ENCODE results near the gene CDCP1.

The CDCP1 gene

GRCh38 chr3:45130476-45130875 is 15.7 kb downstream of the CDCP1 start:
- DNase-seq (ENCODE audit: low spot score) = no peak
- no peak for TF ChIP-seq CTCF (IDR thresholded peaks at IDR 0.05; ENCODE audit: borderline replicate concordance, control extremely low read depth, extremely low read depth, insufficient read depth, missing control alignments)
- in situ Hi-C loops (cut with MboI; ENCODE audit: low sequenced_read_pairs, unreplicated experiment) = no loop called here

GRCh38 chr3:45128950-45129349 is 17.2 kb downstream of the CDCP1 start:
- in situ Hi-C loops (cut with MboI; ENCODE audit: low sequenced_read_pairs, unreplicated experiment) = no loop called here

GRCh38 chr3:45127130-45127822 is 18.9 kb downstream of the CDCP1 start:
- no peak for TF ChIP-seq CTCF (IDR thresholded peaks at IDR 0.05; ENCODE audit: borderline replicate concordance, control extremely low read depth, extremely low read depth, insufficient read depth, missing control alignments)
- in situ Hi-C loops (cut with MboI; ENCODE audit: low sequenced_read_pairs, unreplicated experiment) = no loop called here
- DNase-seq (ENCODE audit: low spot score) = no peak

More at GRCh38 chr3:45128950-45129349, 17.2 kb downstream of the CDCP1 start:
- no peak for DNase-seq (ENCODE audit: low spot score)
- TF ChIP-seq CTCF (IDR thresholded peaks at IDR 0.05; ENCODE audit: borderline replicate concordance, control extremely low read depth, extremely low read depth, insufficient read depth, missing control alignments) = no peak

GRCh38 chr3:45126730-45127129 is 19.4 kb downstream of the CDCP1 start:
- in situ Hi-C loops (cut with MboI; ENCODE audit: low sequenced_read_pairs, unreplicated experiment) = no loop called here
- no peak for TF ChIP-seq CTCF (IDR thresholded peaks at IDR 0.05; ENCODE audit: borderline replicate concordance, control extremely low read depth, extremely low read depth, insufficient read depth, missing control alignments)
- no peak for DNase-seq (ENCODE audit: low spot score)

- no peak for TF ChIP-seq CTCF (IDR thresholded peaks at IDR 0.05; ENCODE audit: borderline replicate concordance, control extremely low read depth, extremely low read depth, insufficient read depth, missing control alignments)
- in situ Hi-C loops (cut with MboI; ENCODE audit: low sequenced_read_pairs, unreplicated experiment) = no loop called here
- DNase-seq (ENCODE audit: low spot score) = no peak
These were observed 20.6 kb downstream of the CDCP1 start for GRCh38 chr3:45125550-45126026.

GRCh38 chr3:45124956-45125355 is 21.2 kb downstream of the CDCP1 start:
- DNase-seq (ENCODE audit: low spot score) = no peak
- no peak for TF ChIP-seq CTCF (IDR thresholded peaks at IDR 0.05; ENCODE audit: borderline replicate concordance, control extremely low read depth, extremely low read depth, insufficient read depth, missing control alignments)
- in situ Hi-C loops (cut with MboI; ENCODE audit: low sequenced_read_pairs, unreplicated experiment) = no loop called here
